PC-9 (cell line): ENCODE results near the gene POMT1. TPM values are rescaled to one million over a fixed set of nuclear protein-coding genes. Genes with fewer than 3 reads are reported as not detected.

Experiments
- BruUV-seq: library from RNA; stranded (reverse); fragments of 400-500 nt; replicated peaks from 2 replicates; lab custom pipeline; 2021; lab: Mats Ljungman, UMichigan
- CTCF ChIA-PET: fragments of 300-600 bp; sonication (Branson Sonifier 250); formaldehyde crosslinking; loops from one replicate; lab custom pipeline; 2022; ENCODE audit warnings: antibody characterized with exemption; lab: Charles Lee
- POLR2A ChIA-PET: fragments of 300-600 bp; sonication (Branson Sonifier 250); formaldehyde crosslinking; loops from one replicate; lab custom pipeline; 2022; ENCODE audit warnings: antibody characterized with exemption; ENCODE audit not compliant: unreplicated experiment; lab: Charles Lee
- DNase-seq, 2 experiments: peaks; one replicate each; pipeline versions ENCODE4 v3.0.0 to v3.0.0-alpha.2; 2015 to 2022; ENCODE audit warnings: mixed read lengths in 1 of 2
- H2AFZ ChIP-seq: fragments of 200-600 bp; sonication (generic); 2 replicates; pipeline ENCODE4 v1.8.1; 2017; ENCODE audit warnings: antibody characterized with exemption
- H3F3A ChIP-seq: fragments of 200-600 bp; sonication (generic); 2 replicates; pipeline ENCODE4 v1.8.1; 2017; ENCODE audit warnings: antibody characterized with exemption, mild to moderate bottlenecking, low read depth; ENCODE audit not compliant: insufficient read depth
- H3K27ac ChIP-seq: fragments of 200-600 bp; sonication (generic); 2 replicates; pipeline ENCODE4 v1.6.1; 2016; ENCODE audit warnings: mixed run types
- H3K27me3 ChIP-seq: fragments of 200-600 bp; sonication (generic); 2 replicates; pipeline ENCODE4 v1.6.1; 2016; ENCODE audit warnings: low read depth, mixed run types; ENCODE audit not compliant: insufficient read depth
- H3K36me3 ChIP-seq: fragments of 200-600 bp; sonication (generic); 2 replicates; pipeline ENCODE4 v1.6.1; 2016; ENCODE audit warnings: low read depth, mixed run types
- H3K4me1 ChIP-seq: fragments of 200-600 bp; sonication (generic); replicated peaks from 2 replicates; pipeline ENCODE4 v1.6.1; 2016; ENCODE audit warnings: mixed run types; ENCODE audit not compliant: insufficient read depth
- H3K4me2 ChIP-seq: fragments of 200-600 bp; sonication (generic); 2 replicates; pipeline ENCODE4 v1.6.1; 2017; ENCODE audit warnings: mixed run types
- H3K4me3 ChIP-seq: fragments of 200-600 bp; sonication (generic); 2 replicates; pipeline ENCODE4 v1.6.1; 2016; ENCODE audit warnings: mixed run types
- H3K79me2 ChIP-seq: fragments of 200-600 bp; sonication (generic); 2 replicates; pipeline ENCODE4 v1.6.1; 2017; ENCODE audit warnings: low read depth, mixed run types
- H3K9me2 ChIP-seq: fragments of 200-600 bp; sonication (generic); 2 replicates; pipeline ENCODE4 v1.8.1; 2017; ENCODE audit warnings: mild to moderate bottlenecking; ENCODE audit not compliant: insufficient read depth
- H3K9me3 ChIP-seq: fragments of 200-600 bp; sonication (generic); 2 replicates; pipeline ENCODE4 v1.8.1; 2016; ENCODE audit warnings: low read depth; ENCODE audit not compliant: insufficient read depth
- H4K20me1 ChIP-seq: fragments of 200-600 bp; sonication (generic); 2 replicates; pipeline ENCODE4 v1.8.1; 2017; ENCODE audit not compliant: insufficient read depth
- CTCF ChIP-seq: fragments of 200-600 bp; sonication (generic); conservative IDR thresholded peaks from 2 replicates; pipeline ENCODE4 v1.6.1; 2017; ENCODE audit warnings: mixed run types, antibody characterized with exemption, mild to moderate bottlenecking, moderate library complexity
- EZH2 ChIP-seq: fragments of 200-600 bp; sonication (generic); IDR thresholded peaks from 2 replicates; pipeline ENCODE4 v1.8.0; 2017; ENCODE audit warnings: antibody characterized with exemption, low read depth
- intact Hi-C: fragments of 100-400 bp; cut with micrococcal nuclease; formaldehyde crosslinking; loops from one replicate; pipeline ENCODE4 v1.10.0; 2022; ENCODE audit not compliant: unreplicated experiment
- total RNA-seq: library from RNA; stranded (reverse); gene quantifications from 2 replicates; pipeline ENCODE4 v1.2.3, GENCODE V29; 2021

The POMT1 gene
- total RNA-seq, 1 experiment from 2014 or later: 35.3 TPM

DNA sequence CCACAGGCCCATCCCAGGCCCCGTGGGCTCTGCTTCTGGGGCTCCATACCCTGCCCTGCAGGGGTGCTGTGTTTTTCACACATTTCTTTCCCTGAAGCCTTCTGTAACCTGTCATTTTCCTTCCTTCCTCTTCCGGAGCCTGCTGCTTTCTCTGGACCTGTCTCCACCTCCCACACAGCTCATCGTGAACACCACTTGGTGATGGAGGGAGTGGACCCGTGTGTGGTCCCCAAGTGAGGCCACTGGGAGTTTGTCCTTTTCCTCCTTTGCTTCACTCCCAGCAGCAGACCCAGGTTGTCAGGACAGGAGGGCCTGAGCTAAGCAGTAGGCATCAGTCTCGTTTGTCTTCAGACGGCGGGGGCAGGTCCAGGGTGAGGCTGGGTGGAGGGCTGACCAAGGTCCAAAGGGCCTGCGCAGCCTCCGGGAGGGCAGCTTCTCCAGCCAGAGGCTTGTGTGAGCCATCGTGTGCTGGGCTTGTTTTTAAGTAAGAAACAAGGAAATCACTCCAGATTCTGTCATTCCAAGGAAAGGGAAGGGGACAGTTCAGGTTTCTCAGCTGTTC lies 5.8 kb upstream of the POMT1 start:
- Histone ChIP-seq H3K27me3 (no peaks in the 10 kb centered on the region), H3K4me1 (no peaks in the 10 kb centered on the region), H3K79me2 (no peaks in the 10 kb centered on the region), H3K9me3 (no peaks in the 10 kb centered on the region), H4K20me1 (peaks cover 27% of the 10 kb centered on the region), H3K36me3 (peaks cover 24% of the 10 kb centered on the region), H3K9me2 (no peaks in the 10 kb centered on the region), H3K4me3 (no peak overlapping the region), H3F3A (peaks cover 21% of the 10 kb centered on the region; the same call in 1 of the 2 replicates), H3K27ac (no peak overlapping the region), H3K4me2 (no peak overlapping the region), H2AFZ (no peak overlapping the region)
- BruUV-seq: no TSS peak
- no peak for DNase-seq
- ChIA-PET POLR2A (no interaction called here), CTCF (no interaction called here)
- intact Hi-C loops: no loop called here
- TF ChIP-seq CTCF (no peak), EZH2 (no peak)

GRCh38 chr9:131499254-131499767 lies 3.4 kb upstream of the POMT1 start:
- ChIA-PET POLR2A (no interaction called here), CTCF (no interaction called here)
- H3K79me2 ChIP-seq: no peaks in the 10 kb centered on the region
- intact Hi-C loops: no loop called here
- H3K9me3 ChIP-seq: no peaks in the 10 kb centered on the region
- no peak overlapping the region for H3K4me3 ChIP-seq
- TF ChIP-seq EZH2 (no peak), CTCF (no peak)
- no TSS peak for BruUV-seq
- no peak for DNase-seq
- no peak overlapping the region for H2AFZ ChIP-seq
- H3K36me3 ChIP-seq: peaks cover 17% of the 10 kb centered on the region; the same call in 1 of the 2 replicates
- no peak overlapping the region for H3K27ac ChIP-seq
- no peaks in the 10 kb centered on the region for H3K9me2 ChIP-seq
- no peaks in the 10 kb centered on the region for H3K27me3 ChIP-seq
- H3F3A ChIP-seq: peaks cover 21% of the 10 kb centered on the region; the same call in 1 of the 2 replicates
- H3K4me2 ChIP-seq: no peak overlapping the region
- no peaks in the 10 kb centered on the region for H3K4me1 ChIP-seq
- H4K20me1 ChIP-seq: peaks cover 24% of the 10 kb centered on the region

DNA sequence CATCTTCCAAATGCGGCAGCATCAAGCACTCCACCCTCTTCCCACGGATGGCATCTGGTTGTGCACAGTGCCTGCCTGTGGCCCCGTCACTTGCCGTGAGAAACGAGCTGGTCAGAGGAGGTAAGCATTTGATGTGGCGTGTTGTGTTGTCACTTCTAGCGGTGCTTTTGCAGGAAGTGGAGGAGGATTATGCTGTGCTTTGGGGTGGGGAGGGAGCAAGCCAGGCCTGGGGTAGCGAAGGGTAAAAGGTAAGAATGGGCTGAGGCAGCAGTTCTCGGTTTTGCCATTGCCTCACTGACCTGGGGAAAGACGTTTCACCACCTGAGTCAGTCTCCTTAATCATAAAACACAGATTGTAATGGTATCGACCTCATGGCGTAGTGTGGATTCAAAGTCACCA lies 2.3 kb upstream of the POMT1 start:
- no TSS peak for BruUV-seq
- peaks cover 21% of the 10 kb centered on the region; the same call in 1 of the 2 replicates for H3F3A ChIP-seq
- no peak overlapping the region for H3K4me2 ChIP-seq
- no peaks in the 10 kb centered on the region for H3K27me3 ChIP-seq
- H2AFZ ChIP-seq: no peak overlapping the region
- H3K4me3 ChIP-seq: no peak overlapping the region
- no peak for DNase-seq
- no peaks in the 10 kb centered on the region for H3K9me2 ChIP-seq
- H3K27ac ChIP-seq: no peak overlapping the region
- intact Hi-C loops: no loop called here
- TF ChIP-seq CTCF: no peak
- no peak for TF ChIP-seq EZH2
- H3K79me2 ChIP-seq: no peaks in the 10 kb centered on the region
- peaks cover 18% of the 10 kb centered on the region for H4K20me1 ChIP-seq
- no peaks in the 10 kb centered on the region for H3K9me3 ChIP-seq
- POLR2A ChIA-PET: interaction anchor here (0.5 kb wide), 1 partner anchor 939 kb away, joined by 7 read pairs; no protein-coding TSS in a partner anchor
- peaks cover 17% of the 10 kb centered on the region; the same call in 1 of the 2 replicates for H3K36me3 ChIP-seq
- CTCF ChIA-PET: interaction anchor here (0.6 kb wide), 1 partner anchor 128 kb away, joined by 3 read pairs; no protein-coding TSS in a partner anchor
- H3K4me1 ChIP-seq: no peaks in the 10 kb centered on the region
